Measurements from ENCODE around the gene HENMT1. TPM values are rescaled to one million over a fixed set of nuclear protein-coding genes. Genes with fewer than 3 reads are reported as not detected.

HENMT1 gene
- polyA plus RNA-seq, 2 of the 4 experiments (the other 2 are of a cell fraction): 8.1 to 9.7 TPM

- DNase-seq (ENCODE audit: low read depth in 1 of 2, low spot score in 1 of 2) (no peak), ATAC-seq (no peak), FAIRE-seq (no peak)
- TF ChIP-seq FOSL2 (IDR thresholded peaks at IDR 0.05) (no peak), FOSL2 (CRISPR knock-in tag; IDR thresholded peaks at IDR 0.05) (no peak), ESRRA (IDR thresholded peaks at IDR 0.05; ENCODE audit: borderline replicate concordance, low read length) (no peak), RARB (CRISPR knock-in tag; IDR thresholded peaks at IDR 0.05) (no peak), HEYL (CRISPR knock-in tag; IDR thresholded peaks at IDR 0.05) (no peak), RNF2 (IDR thresholded peaks at IDR 0.05; ENCODE audit: borderline replicate concordance, low read depth) (no peak), CEBPB (IDR thresholded peaks at IDR 0.05) (no peak), MAFK (IDR thresholded peaks at IDR 0.05; ENCODE audit: partially characterized antibody) (no peak), HOXB13 (CRISPR knock-in tag; IDR thresholded peaks at IDR 0.05; ENCODE audit: low read depth) (no peak), NPAS2 (CRISPR knock-in tag; IDR thresholded peaks at IDR 0.05; ENCODE audit: borderline replicate concordance) (no peak), RCOR1 (IDR thresholded peaks at IDR 0.05; ENCODE audit: low read depth, low read length) (no peak), ZNF302 (CRISPR knock-in tag; IDR thresholded peaks at IDR 0.05) (no peak), SREBF2 (IDR thresholded peaks at IDR 0.05) (no peak), POLR2AphosphoS2 (conservative IDR thresholded peaks at IDR 0.05; ENCODE audit: low read length) (no peak), POLR2A (IDR thresholded peaks at IDR 0.05; ENCODE audit: low read length) (no peak), EP300 (IDR thresholded peaks at IDR 0.05) (no peak), PBX3 (IDR thresholded peaks at IDR 0.05) (no peak), KDM5A (IDR thresholded peaks at IDR 0.05) (no peak)
- TF ChIP-seq, protein P1, sequence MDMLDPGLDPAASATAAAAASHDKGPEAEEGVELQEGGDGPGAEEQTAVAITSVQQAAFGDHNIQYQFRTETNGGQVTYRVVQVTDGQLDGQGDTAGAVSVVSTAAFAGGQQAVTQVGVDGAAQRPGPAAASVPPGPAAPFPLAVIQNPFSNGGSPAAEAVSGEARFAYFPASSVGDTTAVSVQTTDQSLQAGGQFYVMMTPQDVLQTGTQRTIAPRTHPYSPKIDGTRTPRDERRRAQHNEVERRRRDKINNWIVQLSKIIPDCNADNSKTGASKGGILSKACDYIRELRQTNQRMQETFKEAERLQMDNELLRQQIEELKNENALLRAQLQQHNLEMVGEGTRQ (IDR thresholded peaks at IDR 0.05): no peak
- TF ChIP-seq, protein P2, sequence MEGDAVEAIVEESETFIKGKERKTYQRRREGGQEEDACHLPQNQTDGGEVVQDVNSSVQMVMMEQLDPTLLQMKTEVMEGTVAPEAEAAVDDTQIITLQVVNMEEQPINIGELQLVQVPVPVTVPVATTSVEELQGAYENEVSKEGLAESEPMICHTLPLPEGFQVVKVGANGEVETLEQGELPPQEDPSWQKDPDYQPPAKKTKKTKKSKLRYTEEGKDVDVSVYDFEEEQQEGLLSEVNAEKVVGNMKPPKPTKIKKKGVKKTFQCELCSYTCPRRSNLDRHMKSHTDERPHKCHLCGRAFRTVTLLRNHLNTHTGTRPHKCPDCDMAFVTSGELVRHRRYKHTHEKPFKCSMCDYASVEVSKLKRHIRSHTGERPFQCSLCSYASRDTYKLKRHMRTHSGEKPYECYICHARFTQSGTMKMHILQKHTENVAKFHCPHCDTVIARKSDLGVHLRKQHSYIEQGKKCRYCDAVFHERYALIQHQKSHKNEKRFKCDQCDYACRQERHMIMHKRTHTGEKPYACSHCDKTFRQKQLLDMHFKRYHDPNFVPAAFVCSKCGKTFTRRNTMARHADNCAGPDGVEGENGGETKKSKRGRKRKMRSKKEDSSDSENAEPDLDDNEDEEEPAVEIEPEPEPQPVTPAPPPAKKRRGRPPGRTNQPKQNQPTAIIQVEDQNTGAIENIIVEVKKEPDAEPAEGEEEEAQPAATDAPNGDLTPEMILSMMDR (IDR thresholded peaks at IDR 0.05): no peak
- Histone ChIP-seq H3K4me3 (no peak overlapping the region), H3K4me2 (no peak overlapping the region), H3K27ac (no peak overlapping the region), H3K9me3 (no peaks in the 10 kb centered on the region), H3K4me1 (peaks cover 8% of the 10 kb centered on the region; the same call in 1 of the 3 replicates)
- ChIA-PET POLR2A (no interaction called here), CTCF (interaction anchor here (1.0 kb wide), 1 partner anchor 43 kb away, joined by 3 read pairs; no protein-coding TSS in a partner anchor)
- 90% methylated on average over 1 of the region's 1 CpG for WGBS (ENCODE audit: missing lambda C conversion rate)
Measured at GRCh38 chr1:108601708-108602410, 59.0 kb downstream of the HENMT1 start.

DNA sequence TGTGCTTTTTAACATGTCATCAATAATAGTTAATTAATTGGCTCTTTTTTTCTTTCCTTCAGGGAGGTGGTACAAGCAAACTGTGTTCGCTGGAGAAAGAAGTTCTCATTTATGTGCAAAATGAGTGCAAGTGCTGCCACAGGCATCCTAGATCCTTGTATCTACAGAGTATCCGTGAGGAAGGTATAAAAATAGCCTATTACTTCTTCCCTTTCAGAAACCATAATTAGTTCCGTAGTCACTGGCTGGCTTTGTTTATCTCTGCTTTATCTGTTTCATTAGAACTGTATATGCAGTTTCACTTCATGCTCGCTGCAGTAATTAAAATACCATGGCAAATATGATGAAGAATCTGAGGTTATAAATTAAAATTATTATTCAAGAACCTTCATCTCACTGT, 60.4 kb downstream of the HENMT1 start:
- ATAC-seq (no peak), DNase-seq (ENCODE audit: low read depth in 1 of 2, low spot score in 1 of 2) (no peak), FAIRE-seq (no peak)
- Histone ChIP-seq H3K4me1 (peaks cover 6% of the 10 kb centered on the region), H3K9me3 (no peaks in the 10 kb centered on the region), H3K4me2 (no peak overlapping the region), H3K4me3 (no peak overlapping the region), H3K27ac (no peak overlapping the region)
- 90% methylated on average over 4 of the region's 4 CpGs for WGBS (ENCODE audit: missing lambda C conversion rate)
- ChIA-PET CTCF (no interaction called here), POLR2A (no interaction called here)
- no peak for TF ChIP-seq CEBPB (IDR thresholded peaks at IDR 0.05)
- no peak for TF ChIP-seq EHF (CRISPR knock-in tag; IDR thresholded peaks at IDR 0.05)
- TF ChIP-seq TFCP2L1 (CRISPR knock-in tag; IDR thresholded peaks at IDR 0.05): no peak
- no peak for TF ChIP-seq FOXS1 (CRISPR knock-in tag; IDR thresholded peaks at IDR 0.05)
- no peak for TF ChIP-seq HEYL (CRISPR knock-in tag; IDR thresholded peaks at IDR 0.05)
- no peak for TF ChIP-seq MYC (IDR thresholded peaks at IDR 0.05; ENCODE audit: borderline replicate concordance, low read length)
- no peak for TF ChIP-seq HOXB13 (CRISPR knock-in tag; IDR thresholded peaks at IDR 0.05; ENCODE audit: low read depth)
- no peak for TF ChIP-seq ZFP36 (IDR thresholded peaks at IDR 0.05; ENCODE audit: borderline replicate concordance, partially characterized antibody)
- no peak for TF ChIP-seq CBX8 (IDR thresholded peaks at IDR 0.05)
- no peak for TF ChIP-seq NR3C1 (IDR thresholded peaks at IDR 0.05)
- TF ChIP-seq, protein P3, sequence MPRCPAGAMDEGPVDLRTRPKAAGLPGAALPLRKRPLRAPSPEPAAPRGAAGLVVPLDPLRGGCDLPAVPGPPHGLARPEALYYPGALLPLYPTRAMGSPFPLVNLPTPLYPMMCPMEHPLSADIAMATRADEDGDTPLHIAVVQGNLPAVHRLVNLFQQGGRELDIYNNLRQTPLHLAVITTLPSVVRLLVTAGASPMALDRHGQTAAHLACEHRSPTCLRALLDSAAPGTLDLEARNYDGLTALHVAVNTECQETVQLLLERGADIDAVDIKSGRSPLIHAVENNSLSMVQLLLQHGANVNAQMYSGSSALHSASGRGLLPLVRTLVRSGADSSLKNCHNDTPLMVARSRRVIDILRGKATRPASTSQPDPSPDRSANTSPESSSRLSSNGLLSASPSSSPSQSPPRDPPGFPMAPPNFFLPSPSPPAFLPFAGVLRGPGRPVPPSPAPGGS (IDR thresholded peaks at IDR 0.05): no peak
- TF ChIP-seq POLR2A (IDR thresholded peaks at IDR 0.05; ENCODE audit: low read length): no peak
- no peak for TF ChIP-seq MAZ (IDR thresholded peaks at IDR 0.05; ENCODE audit: borderline replicate concordance, low read depth, low read length)
- TF ChIP-seq EP300 (IDR thresholded peaks at IDR 0.05): no peak
- no peak for TF ChIP-seq MAFK (IDR thresholded peaks at IDR 0.05; ENCODE audit: partially characterized antibody)
- TF ChIP-seq, protein P4, sequence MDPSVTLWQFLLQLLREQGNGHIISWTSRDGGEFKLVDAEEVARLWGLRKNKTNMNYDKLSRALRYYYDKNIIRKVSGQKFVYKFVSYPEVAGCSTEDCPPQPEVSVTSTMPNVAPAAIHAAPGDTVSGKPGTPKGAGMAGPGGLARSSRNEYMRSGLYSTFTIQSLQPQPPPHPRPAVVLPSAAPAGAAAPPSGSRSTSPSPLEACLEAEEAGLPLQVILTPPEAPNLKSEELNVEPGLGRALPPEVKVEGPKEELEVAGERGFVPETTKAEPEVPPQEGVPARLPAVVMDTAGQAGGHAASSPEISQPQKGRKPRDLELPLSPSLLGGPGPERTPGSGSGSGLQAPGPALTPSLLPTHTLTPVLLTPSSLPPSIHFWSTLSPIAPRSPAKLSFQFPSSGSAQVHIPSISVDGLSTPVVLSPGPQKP (IDR thresholded peaks at IDR 0.05; ENCODE audit: low read depth, low read length): no peak
- TF ChIP-seq BHLHE40 (IDR thresholded peaks at IDR 0.05; ENCODE audit: low read depth, low read length): no peak
